GM18858 (cell line): ENCODE results near the gene ALG6.

ENCODE experiments used
- ATAC-seq: cut with Tn5 transposase; IDR thresholded peaks from one replicate; pipeline ENCODE4 v1.9.1; 2021; ENCODE audit not compliant: unreplicated experiment

ALG6 gene

GRCh38 chr1:63487336-63488065 lies 120.1 kb downstream of the ALG6 start:
- ATAC-seq = no peak
